Activated CD8-positive, alpha-beta memory T cell treated with anti-CD3 and anti-CD28 coated beads, Interleukin-2, amount 10 ng/mL, durations not matched to agents 7 days and 5 days (primary cell): ENCODE measurements around the gene PLA2G4B. TPM values are rescaled to one million over a fixed set of nuclear protein-coding genes. Genes with fewer than 3 reads are reported as not detected.
A peak's percentile ranks its signal among the peaks of the same experiment; 100 is the strongest.

Experiments
- ATAC-seq: fragments of 150-1000 bp; cut with Tn5 transposase; one replicate; pipeline ENCODE4 v1.10.0; 2021; ENCODE audit warnings: moderate library complexity
- CTCF ChIA-PET: fragments of 350-600 bp; sonication (Branson Sonifier 250); formaldehyde crosslinking; loops from one replicate; lab custom pipeline; 2021; ENCODE audit warnings: antibody characterized with exemption; lab: Charles Lee
- DNase-seq: peaks from one replicate; pipeline ENCODE4 v3.0.0-alpha.2; 2020
- H3K27ac Mint-ChIP-seq: one replicate; pipeline ENCODE4 v1.8.0; 2021; ENCODE audit warnings: mild to moderate bottlenecking, mixed read lengths
- H3K27me3 Mint-ChIP-seq: one replicate; pipeline ENCODE4 v1.8.0; 2021; ENCODE audit warnings: mixed read lengths
- H3K36me3 Mint-ChIP-seq: one replicate; pipeline ENCODE4 v1.8.0; 2021; ENCODE audit warnings: mild to moderate bottlenecking, mixed read lengths
- H3K4me1 Mint-ChIP-seq: one replicate; pipeline ENCODE4 v1.8.0; 2021; ENCODE audit warnings: mixed read lengths
- H3K4me3 Mint-ChIP-seq: one replicate; pipeline ENCODE4 v1.8.0; 2021; ENCODE audit warnings: mild to moderate bottlenecking, moderate library complexity, mixed read lengths
- H3K9me3 Mint-ChIP-seq: one replicate; pipeline ENCODE4 v1.8.0; 2022; ENCODE audit warnings: low read depth, mixed read lengths
- total RNA-seq, 2 experiments: library from RNA; stranded (reverse); gene quantifications; one replicate each; pipeline ENCODE4 v1.2.3, GENCODE V29; 2021

The PLA2G4B gene
- total RNA-seq, 2 experiments from 2014 or later, result 2.8 to 7.7 TPM

- H3K4me1 Mint-ChIP-seq, result peaks cover 8% of the 10 kb centered on the region
- ATAC-seq, result no peak
- no peaks in the 10 kb centered on the region for H3K9me3 Mint-ChIP-seq
- no peaks in the 10 kb centered on the region for H3K36me3 Mint-ChIP-seq
- H3K27ac Mint-ChIP-seq, result no peak overlapping the region
- H3K27me3 Mint-ChIP-seq, result no peaks in the 10 kb centered on the region
- CTCF ChIA-PET, result no interaction called here
- H3K4me3 Mint-ChIP-seq, result no peak overlapping the region
- no peak for DNase-seq
Measured at GRCh38 chr15:41860049-41860828, 21.6 kb downstream of the PLA2G4B start.

- Mint-ChIP-seq H3K4me3 (no peak overlapping the region), H3K4me1 (peaks cover 8% of the 10 kb centered on the region), H3K36me3 (no peaks in the 10 kb centered on the region), H3K9me3 (no peaks in the 10 kb centered on the region), H3K27me3 (no peaks in the 10 kb centered on the region), H3K27ac (no peak overlapping the region)
- no peak for DNase-seq
- ATAC-seq, result no peak
- CTCF ChIA-PET, result interaction anchor here (0.6 to 1.2 kb wide), 2 partner anchors 9 to 24 kb away, joined by 3 read pairs; no protein-coding TSS in a partner anchor
Measured at GRCh38 chr15:41861736-41862356, 23.2 kb downstream of the PLA2G4B start.

GRCh38 chr15:41862515-41863116, 24.0 kb downstream of the PLA2G4B start:
- Mint-ChIP-seq H3K36me3 (no peaks in the 10 kb centered on the region), H3K9me3 (no peaks in the 10 kb centered on the region), H3K27ac (no peak overlapping the region), H3K4me3 (no peak overlapping the region), H3K4me1 (peaks cover 8% of the 10 kb centered on the region), H3K27me3 (no peaks in the 10 kb centered on the region)
- ATAC-seq (no peak), DNase-seq (no peak)
- CTCF ChIA-PET, result interaction anchor here (3.0 kb wide), 1 partner anchor 42 kb away, joined by 9 read pairs; no protein-coding TSS in a partner anchor

- H3K36me3 Mint-ChIP-seq, result no peaks in the 10 kb centered on the region
- no peak overlapping the region for H3K27ac Mint-ChIP-seq
- H3K9me3 Mint-ChIP-seq, result no peaks in the 10 kb centered on the region
- ATAC-seq, result no peak
- H3K27me3 Mint-ChIP-seq, result no peaks in the 10 kb centered on the region
- H3K4me1 Mint-ChIP-seq, result peaks cover 12% of the 10 kb centered on the region
- no peak overlapping the region for H3K4me3 Mint-ChIP-seq
- CTCF ChIA-PET, result interaction anchor here (1.6 to 3.0 kb wide), 2 partner anchors 39 to 50 kb away, joined by 4 to 9 read pairs; no protein-coding TSS in a partner anchor
- DNase-seq, result no peak
Measured at GRCh38 chr15:41865490-41866055, 26.9 kb downstream of the PLA2G4B start.

- H3K4me1 Mint-ChIP-seq, result peaks cover 19% of the 10 kb centered on the region
- no peaks in the 10 kb centered on the region for H3K9me3 Mint-ChIP-seq
- DNase-seq (no peak), ATAC-seq (no peak)
- H3K4me3 Mint-ChIP-seq, result no peak overlapping the region
- CTCF ChIA-PET, result no interaction called here
- no peaks in the 10 kb centered on the region for H3K27me3 Mint-ChIP-seq
- no peaks in the 10 kb centered on the region for H3K36me3 Mint-ChIP-seq
- H3K27ac Mint-ChIP-seq, result no peak overlapping the region
Measured at GRCh38 chr15:41866263-41866703, 27.6 kb downstream of the PLA2G4B start.

GRCh38 chr15:41866872-41867579, 28.4 kb downstream of the PLA2G4B start:
- DNase-seq (no peak), ATAC-seq (no peak)
- peaks cover 22% of the 10 kb centered on the region for H3K4me1 Mint-ChIP-seq
- no peaks in the 10 kb centered on the region for H3K36me3 Mint-ChIP-seq
- no peaks in the 10 kb centered on the region for H3K9me3 Mint-ChIP-seq
- H3K4me3 Mint-ChIP-seq, result no peak overlapping the region
- CTCF ChIA-PET, result no interaction called here
- H3K27ac Mint-ChIP-seq, result no peak overlapping the region
- no peaks in the 10 kb centered on the region for H3K27me3 Mint-ChIP-seq

- Mint-ChIP-seq H3K4me3 (no peak overlapping the region), H3K9me3 (no peaks in the 10 kb centered on the region), H3K4me1 (peaks cover 17% of the 10 kb centered on the region), H3K27ac (no peak overlapping the region), H3K36me3 (no peaks in the 10 kb centered on the region), H3K27me3 (no peaks in the 10 kb centered on the region)
- ATAC-seq, result no peak
- CTCF ChIA-PET, result interaction anchor here (3.8 kb wide), 1 partner anchor 94 kb away, joined by 17 read pairs; the partner anchor contains the start of gene MAPKBP1
- DNase-seq, result no peak
Measured at GRCh38 chr15:41868321-41868720, 29.7 kb downstream of the PLA2G4B start.

- Mint-ChIP-seq H3K4me1 (peaks cover 17% of the 10 kb centered on the region), H3K27ac (peak overlapping the region; percentile 88), H3K4me3 (no peak overlapping the region), H3K9me3 (no peaks in the 10 kb centered on the region), H3K36me3 (no peaks in the 10 kb centered on the region), H3K27me3 (no peaks in the 10 kb centered on the region)
- CTCF ChIA-PET, result interaction anchor here (0.9 to 3.8 kb wide), 9 partner anchors 8 to 98 kb away, joined by 3 to 17 read pairs (median 4); partner anchors contain the start of gene MAPKBP1
- DNase-seq (no peak), ATAC-seq (no peak)
Measured at GRCh38 chr15:41869770-41870688, 31.4 kb downstream of the PLA2G4B start.

- H3K27me3 Mint-ChIP-seq, result no peaks in the 10 kb centered on the region
- H3K36me3 Mint-ChIP-seq, result no peaks in the 10 kb centered on the region
- H3K27ac Mint-ChIP-seq, result peak overlapping the region; percentile 88
- no peak overlapping the region for H3K4me3 Mint-ChIP-seq
- DNase-seq (peak; percentile 87), ATAC-seq (peak; percentile 96)
- H3K4me1 Mint-ChIP-seq, result peaks cover 17% of the 10 kb centered on the region
- CTCF ChIA-PET, result interaction anchor here (0.6 to 3.8 kb wide), 10 partner anchors 9 to 98 kb away, joined by 3 to 17 read pairs (median 4); partner anchors contain the start of gene MAPKBP1
- no peaks in the 10 kb centered on the region for H3K9me3 Mint-ChIP-seq
Measured at GRCh38 chr15:41870689-41871081, 32.0 kb downstream of the PLA2G4B start.

GRCh38 chr15:41871175-41871905, 32.7 kb downstream of the PLA2G4B start:
- CTCF ChIA-PET, result interaction anchor here (0.6 to 3.8 kb wide), 10 partner anchors 10 to 99 kb away, joined by 3 to 17 read pairs (median 4); partner anchors contain the start of gene MAPKBP1
- no peak for ATAC-seq
- H3K27ac Mint-ChIP-seq, result peak overlapping the region; percentile 88
- no peak overlapping the region for H3K4me3 Mint-ChIP-seq
- no peaks in the 10 kb centered on the region for H3K27me3 Mint-ChIP-seq
- no peaks in the 10 kb centered on the region for H3K9me3 Mint-ChIP-seq
- H3K36me3 Mint-ChIP-seq, result no peaks in the 10 kb centered on the region
- H3K4me1 Mint-ChIP-seq, result peaks cover 17% of the 10 kb centered on the region
- DNase-seq, result no peak

GRCh38 chr15:41872166-41872747, 33.6 kb downstream of the PLA2G4B start:
- DNase-seq, result no peak
- no peak overlapping the region for H3K4me3 Mint-ChIP-seq
- no peaks in the 10 kb centered on the region for H3K9me3 Mint-ChIP-seq
- ATAC-seq, result no peak
- H3K27me3 Mint-ChIP-seq, result no peaks in the 10 kb centered on the region
- H3K4me1 Mint-ChIP-seq, result peaks cover 17% of the 10 kb centered on the region
- CTCF ChIA-PET, result no interaction called here
- H3K36me3 Mint-ChIP-seq, result no peaks in the 10 kb centered on the region
- no peak overlapping the region for H3K27ac Mint-ChIP-seq
